WTC11 (cell line): Measurements from ENCODE around the gene FEM1B.

Experiments used
- CREM ChIP-seq: sonication (generic); formaldehyde crosslinking; IDR thresholded peaks from 2 replicates; pipeline ENCODE4 v1.8.1; 2022; ENCODE audit warnings: mild to moderate bottlenecking, missing genetic modification reagents, moderate library complexity
- E2F5 ChIP-seq: sonication (generic); formaldehyde crosslinking; IDR thresholded peaks from 2 replicates; pipeline ENCODE4 v1.8.1; 2022; ENCODE audit warnings: mild to moderate bottlenecking, moderate library complexity, missing genetic modification reagents
- FOXK1 ChIP-seq: sonication (generic); formaldehyde crosslinking; IDR thresholded peaks from 2 replicates; pipeline ENCODE4 v1.8.0; 2022; ENCODE audit warnings: mild to moderate bottlenecking, moderate library complexity, missing genetic modification reagents
- MXD4 ChIP-seq: fragments of 250-450 bp; sonication (Bioruptor Pico); IDR thresholded peaks from 2 replicates; pipeline ENCODE4 v1.8.0; 2021; ENCODE audit warnings: mild to moderate bottlenecking, moderate library complexity, borderline replicate concordance
- NFE2L1 ChIP-seq: sonication (generic); formaldehyde crosslinking; IDR thresholded peaks from 2 replicates; pipeline ENCODE4 v1.8.1; 2023; ENCODE audit warnings: missing genetic modification reagents
- SP1 ChIP-seq: sonication (generic); formaldehyde crosslinking; conservative IDR thresholded peaks from 2 replicates; pipeline ENCODE4 v1.8.1; 2022; ENCODE audit warnings: missing genetic modification reagents
- ZNF425 ChIP-seq: fragments of 250-450 bp; sonication (Bioruptor Pico); conservative IDR thresholded peaks from 2 replicates; pipeline ENCODE4 v1.9.0; 2021; ENCODE audit warnings: mild to moderate bottlenecking
- ZNF532 ChIP-seq: fragments of 250-450 bp; sonication (Bioruptor Pico); IDR thresholded peaks from 2 replicates; pipeline ENCODE4 v1.9.0; 2021; ENCODE audit warnings: mild to moderate bottlenecking, borderline replicate concordance
- TF ChIP-seq, protein P1 (sequence below): fragments of 200-600 bp; IDR thresholded peaks from 2 replicates; pipeline ENCODE4 v1.8.0; 2022; ENCODE audit warnings: antibody characterized with exemption
- TF ChIP-seq, protein P2 (sequence below): sonication (generic); formaldehyde crosslinking; conservative IDR thresholded peaks from 2 replicates; pipeline ENCODE4 v1.8.1; 2022; ENCODE audit warnings: mild to moderate bottlenecking, missing genetic modification reagents

DNA sequence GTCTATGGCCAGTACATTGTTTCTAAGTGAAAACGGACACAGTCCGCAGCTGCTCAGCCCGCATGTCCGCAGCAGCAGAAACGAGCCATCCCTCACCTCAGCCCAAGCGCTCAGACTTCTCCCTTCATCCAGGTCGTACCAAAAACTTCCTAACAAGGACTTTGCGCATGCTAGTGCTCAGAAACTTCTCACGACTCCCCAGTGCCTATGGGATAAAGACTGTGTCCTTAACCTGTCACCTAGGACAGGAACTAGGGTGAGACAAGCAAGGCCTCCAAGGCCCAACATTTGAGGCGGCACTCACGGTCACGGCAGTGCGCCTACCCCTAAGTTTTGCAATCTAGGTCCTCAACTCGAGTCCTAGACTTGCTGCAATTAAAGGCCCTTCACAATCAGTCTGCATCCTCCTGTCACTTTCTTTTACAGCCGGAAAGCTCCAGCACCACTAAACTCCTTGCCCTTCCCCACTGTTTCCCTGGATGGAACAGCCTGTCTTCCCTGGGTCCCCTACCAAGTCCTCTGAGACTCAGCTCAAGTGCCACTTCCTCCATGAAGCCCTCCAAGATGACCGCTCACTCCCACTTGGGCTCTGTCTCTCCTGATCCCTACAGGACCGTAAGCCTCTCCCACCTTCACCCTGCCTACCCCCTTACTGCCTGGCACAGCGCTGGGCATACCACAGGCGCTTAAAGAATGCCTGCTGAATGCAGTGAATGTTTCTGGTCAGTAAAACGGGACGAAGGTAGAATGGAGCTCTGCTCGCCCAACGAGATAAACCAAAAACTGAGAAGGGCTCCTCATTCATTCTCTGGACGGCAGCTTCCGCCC, 49.2 kb upstream of the FEM1B start:
- TF ChIP-seq, protein P1, sequence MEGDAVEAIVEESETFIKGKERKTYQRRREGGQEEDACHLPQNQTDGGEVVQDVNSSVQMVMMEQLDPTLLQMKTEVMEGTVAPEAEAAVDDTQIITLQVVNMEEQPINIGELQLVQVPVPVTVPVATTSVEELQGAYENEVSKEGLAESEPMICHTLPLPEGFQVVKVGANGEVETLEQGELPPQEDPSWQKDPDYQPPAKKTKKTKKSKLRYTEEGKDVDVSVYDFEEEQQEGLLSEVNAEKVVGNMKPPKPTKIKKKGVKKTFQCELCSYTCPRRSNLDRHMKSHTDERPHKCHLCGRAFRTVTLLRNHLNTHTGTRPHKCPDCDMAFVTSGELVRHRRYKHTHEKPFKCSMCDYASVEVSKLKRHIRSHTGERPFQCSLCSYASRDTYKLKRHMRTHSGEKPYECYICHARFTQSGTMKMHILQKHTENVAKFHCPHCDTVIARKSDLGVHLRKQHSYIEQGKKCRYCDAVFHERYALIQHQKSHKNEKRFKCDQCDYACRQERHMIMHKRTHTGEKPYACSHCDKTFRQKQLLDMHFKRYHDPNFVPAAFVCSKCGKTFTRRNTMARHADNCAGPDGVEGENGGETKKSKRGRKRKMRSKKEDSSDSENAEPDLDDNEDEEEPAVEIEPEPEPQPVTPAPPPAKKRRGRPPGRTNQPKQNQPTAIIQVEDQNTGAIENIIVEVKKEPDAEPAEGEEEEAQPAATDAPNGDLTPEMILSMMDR: no peak
- TF ChIP-seq CREM (CRISPR knock-in tag) (no peak), MXD4 (no peak), NFE2L1 (CRISPR knock-in tag) (no peak), E2F5 (no peak), ZNF425 (CRISPR knock-in tag) (no peak), SP1 (CRISPR knock-in tag) (no peak), FOXK1 (CRISPR knock-in tag) (no peak), ZNF532 (CRISPR knock-in tag) (no peak)
- TF ChIP-seq, protein P2, sequence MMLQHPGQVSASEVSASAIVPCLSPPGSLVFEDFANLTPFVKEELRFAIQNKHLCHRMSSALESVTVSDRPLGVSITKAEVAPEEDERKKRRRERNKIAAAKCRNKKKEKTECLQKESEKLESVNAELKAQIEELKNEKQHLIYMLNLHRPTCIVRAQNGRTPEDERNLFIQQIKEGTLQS (CRISPR knock-in tag): no peak
